ENCODE measurements around the gene ANO9.

ANO9 gene

DNA sequence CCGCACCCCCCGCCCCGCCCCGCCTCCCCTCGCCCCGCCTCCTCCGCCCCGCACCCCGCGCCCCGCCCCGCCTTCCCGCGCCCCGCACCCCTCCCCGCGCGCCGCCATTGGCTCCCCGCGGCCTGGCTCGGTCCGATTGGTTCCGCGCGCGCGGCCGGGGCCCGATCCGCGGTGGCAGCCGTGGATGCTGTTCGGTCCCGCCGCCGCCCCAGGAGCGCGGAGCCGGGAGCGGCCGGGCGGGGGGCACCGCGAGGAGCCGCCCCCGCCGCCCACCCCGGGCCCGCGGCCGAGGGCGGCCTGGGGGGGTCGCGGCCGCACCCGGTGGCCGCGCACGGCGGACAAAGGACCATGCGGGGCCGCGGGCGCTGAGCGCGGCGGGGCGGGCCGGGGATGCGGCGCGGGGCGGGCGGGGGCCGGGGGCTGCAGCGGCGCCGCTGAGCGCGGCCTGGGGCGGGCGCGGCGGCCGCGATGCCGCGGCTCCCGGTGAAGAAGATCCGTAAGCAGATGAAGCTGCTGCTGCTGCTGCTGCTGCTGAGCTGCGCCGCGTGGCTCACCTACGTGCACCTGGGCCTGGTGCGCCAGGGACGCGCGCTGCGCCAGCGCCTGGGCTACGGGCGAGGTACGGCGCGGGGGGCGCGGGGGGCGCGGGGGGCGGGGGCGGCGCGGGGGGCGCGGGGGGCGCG, 72.3 kb downstream of the ANO9 start, which contains the start of gene B4GALNT4:
Gene B4GALNT4 (plus strand): TSS at position 164 of the 683 bp plus-strand sequence. CDS start 305 bp downstream, at position 469.
- no peak for TF ChIP-seq CTCF (IDR thresholded peaks at IDR 0.05; ENCODE audit: low read length, missing control alignments)
- H3K4me3 ChIP-seq (replicated peaks; ENCODE audit: low read depth, low read length) = peak within 1 kb of the TSS; percentile 44
- peak; percentile 22 for DNase-seq (ENCODE audit: low read depth)

DNA sequence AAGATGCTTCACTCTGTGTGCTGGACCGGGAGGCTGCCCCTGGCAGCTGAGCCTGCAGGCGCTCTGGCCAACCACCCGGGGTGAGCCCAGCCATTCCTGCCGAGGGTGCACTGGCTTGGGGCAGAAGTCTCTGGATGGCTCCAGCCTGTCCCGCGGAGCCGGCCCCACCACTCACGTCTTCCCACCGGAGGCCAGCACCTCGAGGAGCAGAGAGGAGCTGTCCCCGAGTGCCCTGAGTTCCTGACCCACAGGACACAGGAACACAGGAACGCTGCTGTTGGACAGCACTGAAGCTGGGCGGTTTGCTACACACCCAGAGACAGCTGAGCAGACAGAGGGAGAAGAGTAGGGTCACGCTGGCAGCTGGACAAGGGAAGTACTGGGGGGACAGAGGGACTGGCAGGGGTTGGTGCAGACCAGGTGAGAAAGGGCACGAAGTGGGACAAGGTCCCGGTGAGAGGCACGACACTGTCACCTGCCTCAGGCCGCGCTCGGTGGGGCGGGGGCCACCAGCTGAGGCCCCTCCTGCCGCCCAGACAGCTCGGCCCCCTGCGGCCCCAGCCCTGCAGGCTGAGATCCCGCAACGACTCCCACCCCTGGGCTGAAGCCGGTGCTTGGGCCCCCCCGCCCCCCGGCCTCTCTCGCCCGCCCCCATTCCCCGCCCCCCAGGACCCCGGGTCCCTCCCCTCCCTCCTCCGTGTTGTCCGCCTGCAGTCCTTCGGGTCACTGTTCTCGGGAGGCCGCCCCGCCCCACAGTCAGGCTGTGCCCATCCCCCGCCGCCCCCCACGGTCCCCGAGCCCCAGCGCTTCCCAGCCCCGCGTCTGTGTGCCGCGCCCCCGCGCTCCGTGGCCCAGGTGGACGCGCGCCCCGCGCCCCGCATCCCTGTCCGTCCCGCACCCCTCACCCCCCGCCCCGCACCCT, 73.1 kb downstream of the ANO9 start:
- no peak for DNase-seq (ENCODE audit: low read depth)
- no peak for TF ChIP-seq CTCF (IDR thresholded peaks at IDR 0.05; ENCODE audit: low read length, missing control alignments)
- H3K4me3 ChIP-seq (replicated peaks; ENCODE audit: low read depth, low read length) = peak overlapping the region; percentile 19

DNA sequence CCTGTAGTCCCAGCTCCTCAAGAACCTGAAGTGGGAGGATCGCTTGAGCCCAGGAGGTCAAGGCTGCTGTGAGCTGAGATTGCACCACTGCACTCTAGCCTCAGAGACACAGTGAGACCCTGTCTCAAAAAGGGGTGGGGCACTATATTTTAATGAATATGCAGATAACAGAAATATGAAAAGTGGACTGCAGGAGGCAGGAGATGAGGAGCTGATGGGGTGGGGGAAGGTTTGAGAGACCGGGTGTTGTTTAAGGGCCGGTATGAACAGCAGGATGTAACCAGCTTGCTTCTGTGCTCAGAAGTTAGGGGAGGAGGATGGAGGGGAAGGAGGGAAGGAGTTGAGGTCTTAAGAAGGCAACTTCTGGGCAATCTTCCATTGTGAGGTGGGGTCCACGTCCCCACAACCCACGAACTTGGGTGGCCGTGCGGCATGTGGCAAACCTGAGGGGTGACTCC, 73.8 kb downstream of the ANO9 start:
- H3K4me3 ChIP-seq (replicated peaks; ENCODE audit: low read depth, low read length) = no peak overlapping the region
- DNase-seq (ENCODE audit: low read depth) = no peak
- no peak for TF ChIP-seq CTCF (IDR thresholded peaks at IDR 0.05; ENCODE audit: low read length, missing control alignments)

Measured in fibroblast of pulmonary artery (primary cell).